ENCODE results near the gene NXPH3.

NXPH3 gene

GRCh38 chr17:49572226-49572625, 3.4 kb upstream of the NXPH3 start:
- TF ChIP-seq, protein P1, sequence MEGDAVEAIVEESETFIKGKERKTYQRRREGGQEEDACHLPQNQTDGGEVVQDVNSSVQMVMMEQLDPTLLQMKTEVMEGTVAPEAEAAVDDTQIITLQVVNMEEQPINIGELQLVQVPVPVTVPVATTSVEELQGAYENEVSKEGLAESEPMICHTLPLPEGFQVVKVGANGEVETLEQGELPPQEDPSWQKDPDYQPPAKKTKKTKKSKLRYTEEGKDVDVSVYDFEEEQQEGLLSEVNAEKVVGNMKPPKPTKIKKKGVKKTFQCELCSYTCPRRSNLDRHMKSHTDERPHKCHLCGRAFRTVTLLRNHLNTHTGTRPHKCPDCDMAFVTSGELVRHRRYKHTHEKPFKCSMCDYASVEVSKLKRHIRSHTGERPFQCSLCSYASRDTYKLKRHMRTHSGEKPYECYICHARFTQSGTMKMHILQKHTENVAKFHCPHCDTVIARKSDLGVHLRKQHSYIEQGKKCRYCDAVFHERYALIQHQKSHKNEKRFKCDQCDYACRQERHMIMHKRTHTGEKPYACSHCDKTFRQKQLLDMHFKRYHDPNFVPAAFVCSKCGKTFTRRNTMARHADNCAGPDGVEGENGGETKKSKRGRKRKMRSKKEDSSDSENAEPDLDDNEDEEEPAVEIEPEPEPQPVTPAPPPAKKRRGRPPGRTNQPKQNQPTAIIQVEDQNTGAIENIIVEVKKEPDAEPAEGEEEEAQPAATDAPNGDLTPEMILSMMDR (IDR thresholded peaks at IDR 0.05; ENCODE audit: low read depth, low read length) = no peak
- no peak for DNase-seq (ENCODE audit: low read depth in 2 of 2)
- H3K4me3 ChIP-seq (replicated peaks in 1 of 2; ENCODE audit: low read depth in 2 of 2, low read length in 2 of 2) = no peak overlapping the region

DNA sequence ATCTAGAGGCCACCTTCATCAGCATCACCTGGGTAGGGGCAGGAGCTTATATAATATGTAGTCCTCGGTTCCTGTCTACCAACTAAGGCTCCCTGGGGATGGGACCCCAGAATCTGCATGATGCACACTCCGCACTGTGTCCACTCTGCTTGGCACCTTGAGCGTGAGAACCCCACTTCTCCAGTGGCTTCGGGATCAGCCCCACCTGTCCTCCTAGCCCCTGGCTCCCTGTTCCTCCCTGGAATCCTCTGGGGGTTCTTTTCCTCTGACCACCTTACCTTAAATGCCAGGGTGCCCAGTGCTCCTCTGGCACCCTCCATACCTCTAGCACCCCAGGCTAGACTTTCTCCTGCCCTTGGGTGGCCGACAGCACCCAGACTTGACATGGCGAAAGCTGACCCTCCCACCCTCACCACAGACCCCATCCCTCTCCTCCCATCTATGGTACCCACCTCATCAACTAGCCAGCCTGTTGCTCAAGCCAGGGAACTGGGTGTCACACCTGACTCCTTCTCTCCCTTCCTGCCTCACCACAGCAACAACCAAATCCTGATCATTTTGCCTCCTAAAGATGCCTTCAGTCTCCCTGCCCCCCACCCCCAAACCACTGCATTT, 2.8 kb upstream of the NXPH3 start:
- H3K4me3 ChIP-seq (replicated peaks in 1 of 2; ENCODE audit: low read depth in 2 of 2, low read length in 2 of 2) = no peak overlapping the region
- TF ChIP-seq, protein P1 (IDR thresholded peaks at IDR 0.05; ENCODE audit: low read depth, low read length) = no peak
- DNase-seq (ENCODE audit: low read depth in 2 of 2) = no peak

- TF ChIP-seq, protein P1 (IDR thresholded peaks at IDR 0.05; ENCODE audit: low read depth, low read length) = no peak
- no peak overlapping the region for H3K4me3 ChIP-seq (replicated peaks in 1 of 2; ENCODE audit: low read depth in 2 of 2, low read length in 2 of 2)
- no peak for DNase-seq (ENCODE audit: low read depth in 2 of 2)
These were observed 2.0 kb upstream of the NXPH3 start for GRCh38 chr17:49573510-49574322.

- no peak overlapping the region for H3K4me3 ChIP-seq (replicated peaks in 1 of 2; ENCODE audit: low read depth in 2 of 2, low read length in 2 of 2)
- DNase-seq (ENCODE audit: low read depth in 2 of 2) = no peak
- TF ChIP-seq, protein P1 (IDR thresholded peaks at IDR 0.05; ENCODE audit: low read depth, low read length) = no peak
These were observed 1.3 kb upstream of the NXPH3 start for GRCh38 chr17:49574323-49574781.

- TF ChIP-seq, protein P1 (IDR thresholded peaks at IDR 0.05; ENCODE audit: low read depth, low read length) = no peak
- peak overlapping the region; percentile 15 to 33 for H3K4me3 ChIP-seq (replicated peaks in 1 of 2; ENCODE audit: low read depth in 2 of 2, low read length in 2 of 2)
- no peak for DNase-seq (ENCODE audit: low read depth in 2 of 2)
These were observed 559 bp upstream of the NXPH3 start for GRCh38 chr17:49574945-49575678.

DNA sequence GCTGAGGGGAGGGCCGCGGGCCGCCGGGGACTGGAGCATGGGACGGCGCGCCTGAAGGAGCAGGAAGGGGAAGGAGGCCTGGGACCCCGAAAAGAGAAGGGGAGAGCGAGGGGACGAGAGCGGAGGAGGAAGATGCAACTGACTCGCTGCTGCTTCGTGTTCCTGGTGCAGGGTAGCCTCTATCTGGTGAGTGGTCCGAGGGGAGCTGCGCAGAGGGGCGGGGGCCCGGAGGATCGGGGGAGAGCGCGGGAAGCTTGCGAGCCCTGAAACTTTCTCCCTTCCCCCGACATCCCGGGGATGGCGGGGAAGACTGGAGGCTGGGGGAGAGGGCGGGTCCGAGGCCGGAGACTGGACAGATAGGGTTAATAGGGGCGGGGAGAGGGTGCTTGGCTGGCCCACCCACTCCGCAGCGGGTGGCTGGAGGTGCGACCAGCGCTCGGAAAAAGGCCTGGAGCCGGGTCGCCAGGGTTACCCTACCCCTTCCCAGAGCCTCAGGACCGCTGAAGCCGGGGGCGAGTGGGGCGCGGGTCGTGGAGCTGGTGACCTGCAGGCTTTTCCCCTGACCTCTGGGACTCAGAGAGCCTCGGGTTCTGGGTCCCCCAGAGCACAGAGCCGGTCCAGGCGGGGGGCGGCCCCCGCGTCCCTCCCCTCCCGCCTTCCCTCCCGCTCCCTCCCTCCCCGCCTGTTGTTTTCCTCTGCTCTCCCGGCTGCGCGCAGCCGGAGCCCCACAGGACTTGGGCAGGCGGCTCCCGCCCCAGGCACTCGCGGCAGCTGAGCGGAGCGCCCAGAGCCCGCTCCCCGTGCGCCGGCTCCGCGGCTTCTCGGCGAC, 631 bp downstream of the NXPH3 start:
- TF ChIP-seq, protein P1 (IDR thresholded peaks at IDR 0.05; ENCODE audit: low read depth, low read length) = no peak
- peak overlapping the region; percentile 60 to 73 for H3K4me3 ChIP-seq (replicated peaks in 1 of 2; ENCODE audit: low read depth in 2 of 2, low read length in 2 of 2)
- DNase-seq (ENCODE audit: low read depth in 2 of 2) = peak; percentile 38 to 60
